Measurements from ENCODE around the gene SLC51A. TPM values are rescaled to one million over a fixed set of nuclear protein-coding genes. Genes with fewer than 3 reads are reported as not detected.
A peak's percentile ranks its signal among the peaks of the same experiment; 100 is the strongest.

The SLC51A gene
- total and polyA plus RNA-seq, 2 donors (not counting 3 experiments of a cell fraction or from before 2014, with no cell fraction given) = not detected

GRCh38 chr3:196189566-196190347 lies 26.6 kb upstream of the SLC51A start:
- Histone ChIP-seq H2AFZ (ENCODE audit: low read depth, low read length) (peak overlapping the region; percentile 54), H3K4me3 (replicated peaks in 1 of 3; ENCODE audit: insufficient read depth in 1 of 3, low read depth in 1 of 3, low read length in 3 of 3) (no peak overlapping the region), H3K9ac (replicated peaks; ENCODE audit: extremely low read depth, insufficient read depth, low read length) (no peak overlapping the region), H3K9me3 (replicated peaks; ENCODE audit: control insufficient read depth, insufficient read depth, low read length) (no peaks in the 10 kb centered on the region), H3K27ac (ENCODE audit: insufficient read depth, low read depth, low read length) (no peak overlapping the region), H4K20me1 (replicated peaks; ENCODE audit: control insufficient read depth, extremely low read depth, insufficient read depth, low read length) (no peaks in the 10 kb centered on the region), H3K36me3 (ENCODE audit: control insufficient read depth in 2 of 2, extremely low read depth in 1 of 2, insufficient read depth in 2 of 2, low read length in 2 of 2) (no peaks in the 10 kb centered on the region), H3K4me2 (ENCODE audit: insufficient read depth, low read length) (no peak overlapping the region), H3K9me1 (replicated peaks; ENCODE audit: control insufficient read depth, extremely low read depth, insufficient read depth, low read length) (no peaks in the 10 kb centered on the region), H3K27me3 (ENCODE audit: control insufficient read depth in 2 of 2, insufficient read depth in 2 of 2, low read length in 2 of 2) (no peaks in the 10 kb centered on the region), H3K79me2 (ENCODE audit: control insufficient read depth, insufficient read depth, low read length) (no peaks in the 10 kb centered on the region), H3K4me1 (ENCODE audit: control insufficient read depth, extremely low read depth, insufficient read depth, low read length) (no peaks in the 10 kb centered on the region)
- BruUV-seq (replicated peaks) = no TSS peak
- ChIA-PET POLR2A (no interaction called here), CTCF (interaction anchor here (0.8 to 1.2 kb wide), 2 partner anchors 9 to 116 kb away, joined by 3 read pairs; no protein-coding TSS in a partner anchor)
- intact Hi-C loops (cut with micrococcal nuclease) = no loop called here
- dilution Hi-C loops (cut with MboI; ENCODE audit: extremely low pct_ligation_motif_present, low sequenced_read_pairs) = no loop called here
- TF ChIP-seq JUN (IDR thresholded peaks at IDR 0.05; ENCODE audit: borderline replicate concordance, insufficient read depth, insufficient read length, low read depth) (no peak), MAX (IDR thresholded peaks at IDR 0.05; ENCODE audit: insufficient read depth, insufficient read length) (no peak), POLR2A (IDR thresholded peaks at IDR 0.05; ENCODE audit: low read depth, low read length) (no peak), POLR2AphosphoS5 (IDR thresholded peaks at IDR 0.05; ENCODE audit: insufficient read depth, low read depth, low read length) (no peak), GATA2 (IDR thresholded peaks at IDR 0.05; ENCODE audit: insufficient read depth, insufficient read length, low read depth, low read length) (no peak), EZH2 (IDR thresholded peaks at IDR 0.05; ENCODE audit: borderline replicate concordance, low read depth, low read length, severe bottlenecking) (no peak)
- FAIRE-seq (no peak), DNase-seq (ENCODE audit: low read depth, low spot score) (no peak)

GRCh38 chr3:196192036-196192523 lies 24.3 kb upstream of the SLC51A start:
- H4K20me1 ChIP-seq (replicated peaks; ENCODE audit: control insufficient read depth, extremely low read depth, insufficient read depth, low read length) = no peaks in the 10 kb centered on the region
- DNase-seq (ENCODE audit: low read depth, low spot score) (no peak), FAIRE-seq (no peak)
- H3K27ac ChIP-seq (ENCODE audit: insufficient read depth, low read depth, low read length) = no peak overlapping the region
- H2AFZ ChIP-seq (ENCODE audit: low read depth, low read length) = no peak overlapping the region
- H3K4me2 ChIP-seq (ENCODE audit: insufficient read depth, low read length) = no peak overlapping the region
- POLR2A ChIA-PET = no interaction called here
- intact Hi-C loops (cut with micrococcal nuclease) (no loop called here), dilution Hi-C loops (cut with MboI; ENCODE audit: extremely low pct_ligation_motif_present, low sequenced_read_pairs) (no loop called here)
- TF ChIP-seq MYC (IDR thresholded peaks at IDR 0.05; ENCODE audit: low read depth, low read length) = no peak
- TF ChIP-seq JUN (IDR thresholded peaks at IDR 0.05; ENCODE audit: borderline replicate concordance, insufficient read depth, insufficient read length, low read depth) = no peak
- TF ChIP-seq MAX (IDR thresholded peaks at IDR 0.05; ENCODE audit: insufficient read depth, insufficient read length) = no peak
- no peak for TF ChIP-seq EZH2 (IDR thresholded peaks at IDR 0.05; ENCODE audit: borderline replicate concordance, low read depth, low read length, severe bottlenecking)
- TF ChIP-seq CTCF (IDR thresholded peaks at IDR 0.05; ENCODE audit: extremely low read depth in 1 of 2, insufficient read depth in 1 of 2, low read depth in 1 of 2, low read length in 2 of 2) = no peak
- no peak for TF ChIP-seq POLR2AphosphoS5 (IDR thresholded peaks at IDR 0.05; ENCODE audit: insufficient read depth, low read depth, low read length)
- no peak for TF ChIP-seq GATA2 (IDR thresholded peaks at IDR 0.05; ENCODE audit: insufficient read depth, insufficient read length, low read depth, low read length)
- no peak for TF ChIP-seq POLR2A (IDR thresholded peaks at IDR 0.05; ENCODE audit: low read depth, low read length)
- TF ChIP-seq FOS (IDR thresholded peaks at IDR 0.05; ENCODE audit: borderline replicate concordance, insufficient read depth, low read length) = no peak
- H3K9ac ChIP-seq (replicated peaks; ENCODE audit: extremely low read depth, insufficient read depth, low read length) = no peak overlapping the region
- H3K79me2 ChIP-seq (ENCODE audit: control insufficient read depth, insufficient read depth, low read length) = no peaks in the 10 kb centered on the region
- H3K27me3 ChIP-seq (ENCODE audit: control insufficient read depth in 2 of 2, insufficient read depth in 2 of 2, low read length in 2 of 2) = no peaks in the 10 kb centered on the region
- H3K36me3 ChIP-seq (ENCODE audit: control insufficient read depth in 2 of 2, extremely low read depth in 1 of 2, insufficient read depth in 2 of 2, low read length in 2 of 2) = no peaks in the 10 kb centered on the region
- CTCF ChIA-PET = interaction anchor here (3.1 kb wide), 1 partner anchor 119 kb away, joined by 20 read pairs; no protein-coding TSS in a partner anchor
- no peaks in the 10 kb centered on the region for H3K4me1 ChIP-seq (ENCODE audit: control insufficient read depth, extremely low read depth, insufficient read depth, low read length)
- H3K9me1 ChIP-seq (replicated peaks; ENCODE audit: control insufficient read depth, extremely low read depth, insufficient read depth, low read length) = no peaks in the 10 kb centered on the region
- no peaks in the 10 kb centered on the region for H3K9me3 ChIP-seq (replicated peaks; ENCODE audit: control insufficient read depth, insufficient read depth, low read length)
- no peak overlapping the region for H3K4me3 ChIP-seq (replicated peaks in 1 of 3; ENCODE audit: insufficient read depth in 1 of 3, low read depth in 1 of 3, low read length in 3 of 3)
- BruUV-seq (replicated peaks) = no TSS peak

All from endothelial cell of umbilical vein (primary cell).